Measurements from ENCODE around the gene MANBA.
A peak's percentile ranks its signal among the peaks of the same experiment; 100 is the strongest.
"Not testable (repeated sequence)": the region's sequence is repeated elsewhere in the genome, so short reads cannot be mapped to it uniquely, and the experiment has no call there.

Gene MANBA

GRCh38 chr4:102718833-102719575 lies 41.8 kb downstream of the MANBA start:
- DNase-seq, result not testable (repeated sequence)

GRCh38 chr4:102717448-102718092 lies 43.2 kb downstream of the MANBA start:
- no peak for DNase-seq

GRCh38 chr4:102715057-102715456 lies 45.7 kb downstream of the MANBA start:
- DNase-seq, result no peak

GRCh38 chr4:102713774-102714173 lies 47.0 kb downstream of the MANBA start:
- not testable (repeated sequence) for DNase-seq

GRCh38 chr4:102713096-102713495 lies 47.7 kb downstream of the MANBA start:
- no peak for DNase-seq

- DNase-seq, result no peak
These were observed 49.8 kb downstream of the MANBA start for GRCh38 chr4:102710986-102711385.

- DNase-seq, result not testable (repeated sequence)
These were observed 51.7 kb downstream of the MANBA start for GRCh38 chr4:102709060-102709459.

- no peak for DNase-seq
These were observed 53.6 kb downstream of the MANBA start for GRCh38 chr4:102707150-102707549.

- no peak for DNase-seq
These were observed 55.3 kb downstream of the MANBA start for GRCh38 chr4:102705391-102705935.

- DNase-seq, result no peak
These were observed 64.0 kb downstream of the MANBA start for GRCh38 chr4:102696758-102697157.

- no peak for DNase-seq
These were observed 66.0 kb downstream of the MANBA start for GRCh38 chr4:102694791-102695190.

GRCh38 chr4:102693861-102694260 lies 66.9 kb downstream of the MANBA start:
- DNase-seq, result no peak

GRCh38 chr4:102693262-102693850 lies 67.4 kb downstream of the MANBA start:
- DNase-seq, result no peak

- DNase-seq, result no peak
These were observed 68.3 kb downstream of the MANBA start for GRCh38 chr4:102692474-102692873.

- DNase-seq, result no peak
These were observed 72.8 kb downstream of the MANBA start for GRCh38 chr4:102687982-102688433.

GRCh38 chr4:102687373-102687981 lies 73.3 kb downstream of the MANBA start:
- no peak for DNase-seq

- DNase-seq, result no peak
These were observed 75.0 kb downstream of the MANBA start for GRCh38 chr4:102685768-102686167.

GRCh38 chr4:102684610-102685052 lies 76.1 kb downstream of the MANBA start:
- DNase-seq, result no peak

- no peak for DNase-seq
These were observed 76.7 kb downstream of the MANBA start for GRCh38 chr4:102683881-102684609.

GRCh38 chr4:102678695-102679335 lies 82.0 kb downstream of the MANBA start:
- peak; percentile 11 for DNase-seq

- no peak for DNase-seq
These were observed 82.7 kb downstream of the MANBA start for GRCh38 chr4:102678107-102678506.

GRCh38 chr4:102675141-102675540 lies 85.6 kb downstream of the MANBA start:
- DNase-seq, result peak; percentile 34

Data from retina (tissue), 1 donor.